ENCODE results near the gene IGSF23. TPM values are rescaled to one million over a fixed set of nuclear protein-coding genes. Genes with fewer than 3 reads are reported as not detected.

Gene IGSF23
- total and polyA plus RNA-seq, 2 of the 4 experiments (the other 2 are of a cell fraction), result 0.27 TPM; not detected in 1

DNA sequence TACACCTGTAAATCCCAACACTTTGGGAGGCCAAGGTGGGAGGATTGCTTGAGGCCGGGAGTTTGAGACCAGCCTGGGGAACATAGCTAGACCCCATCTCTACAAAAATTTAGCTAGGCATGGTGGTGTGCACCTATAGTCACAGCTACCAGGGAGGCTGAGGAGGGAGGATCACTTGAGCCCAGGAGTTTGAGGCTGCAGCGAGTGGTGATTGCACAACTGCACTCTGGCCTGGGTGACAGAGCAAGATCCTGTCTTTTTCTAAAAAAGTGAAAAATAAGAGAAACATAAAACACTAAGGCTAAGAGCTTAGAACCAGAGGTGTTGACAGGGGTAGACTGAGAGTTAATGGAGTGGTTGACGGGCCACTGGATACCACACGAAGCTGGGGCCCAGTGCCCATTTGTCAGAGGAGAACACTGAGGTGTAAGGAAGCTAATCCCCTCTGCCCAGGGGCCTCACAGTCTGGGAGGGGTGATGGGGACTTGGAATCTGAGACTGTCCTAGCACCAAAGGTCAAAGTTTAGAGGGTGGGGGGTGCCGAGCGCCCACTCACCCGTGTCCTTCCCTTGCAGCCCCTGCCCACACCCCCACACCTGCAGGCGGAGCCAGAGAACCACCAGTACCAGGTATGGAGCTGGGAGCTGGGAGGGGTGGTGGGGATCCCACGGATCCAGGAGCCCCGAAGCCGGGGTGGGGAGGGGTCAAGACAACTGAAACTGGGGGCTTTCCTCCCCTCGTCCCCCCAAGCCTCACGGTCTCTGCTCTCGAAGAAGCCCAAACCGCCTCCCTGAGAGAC is 68.8 kb downstream of the IGSF23 start:
- Histone ChIP-seq H3K79me1 (ENCODE audit: low read depth in 1 of 2, low read length in 2 of 2) (0 out of 4 replicates have a peak, but pooled peaks cover 0 to 3% of the 10 kb centered on the region in 2 experiments), H3K9me1 (ENCODE audit: insufficient read depth, low read length) (peaks cover under 1% of the 10 kb centered on the region; the same call in 1 of the 2 replicates), H2BK5ac (ENCODE audit: low read depth, low read length, poor library complexity, severe bottlenecking) (no peak overlapping the region), H2AK5ac (ENCODE audit: low read depth, low read length) (0 out of 2 replicates have a peak overlapping the region, but pooled peaks have one; percentile 40), H3K4me1 (ENCODE audit: control insufficient read depth, insufficient read depth, low read length) (peaks cover 3% of the 10 kb centered on the region), H3K56ac (ENCODE audit: extremely low read depth, insufficient read depth, low read length) (no peak overlapping the region), H4K8ac (ENCODE audit: low read depth in 2 of 2, low read length in 2 of 2) (no peak overlapping the region), H2BK120ac (ENCODE audit: low read depth, low read length) (no peak overlapping the region), H3K23ac (ENCODE audit: low read depth, low read length) (no peak overlapping the region), H3K4me2 (ENCODE audit: low read depth, low read length) (no peak overlapping the region), H3K4ac (ENCODE audit: low read depth, low read length) (no peak overlapping the region), H3K14ac (replicated peaks; ENCODE audit: low read depth, low read length) (no peak overlapping the region), H3K9me3 (ENCODE audit: control insufficient read depth, insufficient read depth, low read length) (no peaks in the 10 kb centered on the region), H3K18ac (ENCODE audit: low read depth, low read length) (no peak overlapping the region), H4K5ac (ENCODE audit: low read depth, low read length) (no peak overlapping the region), H2BK15ac (ENCODE audit: low read depth, low read length) (no peak overlapping the region), H2AK9ac (replicated peaks; ENCODE audit: low read depth, low read length, poor library complexity) (no peak overlapping the region), H2AFZ (replicated peaks; ENCODE audit: low read length, poor library complexity) (no peak overlapping the region), H4K91ac (ENCODE audit: insufficient read depth, low read depth, low read length) (no peak overlapping the region), H3K4me3 (ENCODE audit: insufficient read depth, low read depth, low read length) (no peak overlapping the region), H4K20me1 (ENCODE audit: insufficient read depth, low read length) (no peaks in the 10 kb centered on the region), H3K9ac (ENCODE audit: low read depth, low read length) (no peak overlapping the region), H2BK20ac (ENCODE audit: low read depth, low read length) (no peak overlapping the region), H3K27me3 (ENCODE audit: control insufficient read depth, insufficient read depth, low read length) (no peaks in the 10 kb centered on the region), H3K27ac (ENCODE audit: insufficient read depth, low read length) (no peak overlapping the region), H3K36me3 (ENCODE audit: control insufficient read depth, insufficient read depth, low read length) (peaks cover 16% of the 10 kb centered on the region; the same call in 1 of the 2 replicates)
- no CpG with 5 or more reads among the region's 15 CpGs for WGBS, 2 experiments (ENCODE audit: extremely low coverage in 2 of 2, insufficient read length in 1 of 2)
- ChIA-PET CTCF (no interaction called here), POLR2A (ENCODE audit: unreplicated experiment) (no interaction called here)
- ATAC-seq (ENCODE audit: low read depth), result no peak
- in situ Hi-C loops (cut with MboI; ENCODE audit: low sequenced_read_pairs), result loop anchor here (10.0 kb wide), 1 partner anchor 273 kb away; the partner anchor contains the start of gene CLPTM1
- TF ChIP-seq POLR2A (IDR thresholded peaks at IDR 0.05; ENCODE audit: low read depth, low read length) (no peak), CEBPB (IDR thresholded peaks at IDR 0.05; ENCODE audit: low read depth, low read length) (peak; percentile 53; the same call in 1 of the 2 replicates)
- TF ChIP-seq, protein P1, sequence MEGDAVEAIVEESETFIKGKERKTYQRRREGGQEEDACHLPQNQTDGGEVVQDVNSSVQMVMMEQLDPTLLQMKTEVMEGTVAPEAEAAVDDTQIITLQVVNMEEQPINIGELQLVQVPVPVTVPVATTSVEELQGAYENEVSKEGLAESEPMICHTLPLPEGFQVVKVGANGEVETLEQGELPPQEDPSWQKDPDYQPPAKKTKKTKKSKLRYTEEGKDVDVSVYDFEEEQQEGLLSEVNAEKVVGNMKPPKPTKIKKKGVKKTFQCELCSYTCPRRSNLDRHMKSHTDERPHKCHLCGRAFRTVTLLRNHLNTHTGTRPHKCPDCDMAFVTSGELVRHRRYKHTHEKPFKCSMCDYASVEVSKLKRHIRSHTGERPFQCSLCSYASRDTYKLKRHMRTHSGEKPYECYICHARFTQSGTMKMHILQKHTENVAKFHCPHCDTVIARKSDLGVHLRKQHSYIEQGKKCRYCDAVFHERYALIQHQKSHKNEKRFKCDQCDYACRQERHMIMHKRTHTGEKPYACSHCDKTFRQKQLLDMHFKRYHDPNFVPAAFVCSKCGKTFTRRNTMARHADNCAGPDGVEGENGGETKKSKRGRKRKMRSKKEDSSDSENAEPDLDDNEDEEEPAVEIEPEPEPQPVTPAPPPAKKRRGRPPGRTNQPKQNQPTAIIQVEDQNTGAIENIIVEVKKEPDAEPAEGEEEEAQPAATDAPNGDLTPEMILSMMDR (conservative IDR thresholded peaks at IDR 0.05; ENCODE audit: low read depth, low read length), result no peak
- TF ChIP-seq, protein P2, sequence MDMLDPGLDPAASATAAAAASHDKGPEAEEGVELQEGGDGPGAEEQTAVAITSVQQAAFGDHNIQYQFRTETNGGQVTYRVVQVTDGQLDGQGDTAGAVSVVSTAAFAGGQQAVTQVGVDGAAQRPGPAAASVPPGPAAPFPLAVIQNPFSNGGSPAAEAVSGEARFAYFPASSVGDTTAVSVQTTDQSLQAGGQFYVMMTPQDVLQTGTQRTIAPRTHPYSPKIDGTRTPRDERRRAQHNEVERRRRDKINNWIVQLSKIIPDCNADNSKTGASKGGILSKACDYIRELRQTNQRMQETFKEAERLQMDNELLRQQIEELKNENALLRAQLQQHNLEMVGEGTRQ (IDR thresholded peaks at IDR 0.05; ENCODE audit: low read depth, low read length), result no peak
- no peak for DNase-seq
- intact Hi-C loops (cut with micrococcal nuclease), result no loop called here
- no TSS peak for BruUV-seq (replicated peaks)
- dilution Hi-C loops (cut with HindIII; ENCODE audit: low sequenced_read_pairs, unreplicated experiment), result no loop called here

Measured in IMR-90 (cell line).